SK-N-SH treated with all-trans-retinoic acid at 6 μM for 48 hours (cell line): ENCODE results near the gene RNF212B.

ENCODE experiments used
- ATAC-seq: fragments of 200-7000 bp; cut with Tn5 transposase; 3 replicates; pipeline ENCODE4 v1.9.1; 2020; ENCODE audit warnings: mild to moderate bottlenecking, moderate library complexity
- ARNTL ChIP-seq: fragments of 450-650 bp; formaldehyde crosslinking; IDR thresholded peaks from 2 replicates; pipeline ENCODE4 v1.5.0; 2020; ENCODE audit warnings: low read depth, mild to moderate bottlenecking, moderate library complexity, borderline replicate concordance
- BACH2 ChIP-seq: fragments of 250-450 bp; sonication (Bioruptor Pico); IDR thresholded peaks from 2 replicates; pipeline ENCODE4 v1.9.0; 2021; ENCODE audit warnings: mild to moderate bottlenecking, borderline replicate concordance
- CREB5 ChIP-seq: fragments of 250-450 bp; sonication (Bioruptor Pico); IDR thresholded peaks from 2 replicates; pipeline ENCODE4 v1.5.1; 2020; ENCODE audit warnings: low read depth, mild to moderate bottlenecking, moderate library complexity
- CSDC2 ChIP-seq: fragments of 250-450 bp; sonication (Bioruptor Pico); IDR thresholded peaks from 2 replicates; pipeline ENCODE4 v1.5.0; 2020; ENCODE audit warnings: mild to moderate bottlenecking, moderate library complexity
- CSRNP3 ChIP-seq: fragments of 250-450 bp; sonication (Bioruptor Pico); IDR thresholded peaks from 2 replicates; pipeline ENCODE4 v1.5.1; 2021; ENCODE audit warnings: mild to moderate bottlenecking, moderate library complexity
- ESRRG ChIP-seq: fragments of 250-450 bp; sonication (Bioruptor Pico); IDR thresholded peaks from 2 replicates; pipeline ENCODE4 v1.6.1; 2021; ENCODE audit warnings: mild to moderate bottlenecking
- GLIS3 ChIP-seq: fragments of 250-450 bp; sonication (Bioruptor Pico); IDR thresholded peaks from 2 replicates; pipeline ENCODE4 v1.5.0; 2020; ENCODE audit warnings: mild to moderate bottlenecking, moderate library complexity
- ISL1 ChIP-seq: fragments of 250-450 bp; sonication (Bioruptor Pico); IDR thresholded peaks from 2 replicates; pipeline ENCODE4 v2.1.2; 2022; ENCODE audit warnings: mild to moderate bottlenecking, moderate library complexity
- OSR1 ChIP-seq: fragments of 250-450 bp; sonication (Bioruptor Pico); IDR thresholded peaks from 2 replicates; pipeline ENCODE4 v1.8.0; 2022; ENCODE audit warnings: moderate library complexity, mild to moderate bottlenecking, inconsistent platforms
- PATZ1 ChIP-seq: fragments of 250-450 bp; sonication (Bioruptor Pico); IDR thresholded peaks from 2 replicates; pipeline ENCODE4 v1.8.0; 2020; ENCODE audit warnings: mild to moderate bottlenecking, moderate library complexity, borderline replicate concordance
- POU6F1 ChIP-seq: fragments of 250-450 bp; sonication (Bioruptor Pico); IDR thresholded peaks from 2 replicates; pipeline ENCODE4 v1.8.0; 2021; ENCODE audit warnings: low read depth, mild to moderate bottlenecking, moderate library complexity, borderline replicate concordance
- PPARA ChIP-seq: fragments of 250-450 bp; sonication (Bioruptor Pico); IDR thresholded peaks from 2 replicates; pipeline ENCODE4 v1.5.0; 2020; ENCODE audit warnings: mild to moderate bottlenecking, borderline replicate concordance
- SNAI2 ChIP-seq: fragments of 250-450 bp; sonication (Bioruptor Pico); IDR thresholded peaks from 2 replicates; pipeline ENCODE4 v1.5.0; 2020; ENCODE audit warnings: mild to moderate bottlenecking, moderate library complexity
- TCF4 ChIP-seq: fragments of 250-450 bp; sonication (Bioruptor Pico); IDR thresholded peaks from 2 replicates; pipeline ENCODE4 v1.8.0; 2021; ENCODE audit warnings: mild to moderate bottlenecking, moderate library complexity, borderline replicate concordance
- TSHZ2 ChIP-seq: fragments of 250-450 bp; sonication (Bioruptor Pico); IDR thresholded peaks from 2 replicates; pipeline ENCODE4 v1.5.0; 2020; ENCODE audit warnings: mild to moderate bottlenecking, moderate library complexity
- ZFP30 ChIP-seq: fragments of 450-650 bp; formaldehyde crosslinking; IDR thresholded peaks from 2 replicates; pipeline ENCODE4 v1.5.0; 2022; ENCODE audit warnings: mild to moderate bottlenecking, moderate library complexity
- ZNF565 ChIP-seq: fragments of 450-650 bp; formaldehyde crosslinking; conservative IDR thresholded peaks from 2 replicates; pipeline ENCODE4 v1.5.0; 2020; ENCODE audit warnings: low read depth, mild to moderate bottlenecking, moderate library complexity
- ZNF8 ChIP-seq: fragments of 450-650 bp; formaldehyde crosslinking; IDR thresholded peaks from 2 replicates; pipeline ENCODE4 v1.5.0; 2020; ENCODE audit warnings: mild to moderate bottlenecking, moderate library complexity

RNF212B gene

GRCh38 chr14:23237772-23238594 is at the start of gene RNF212B:
RNF212B (plus strand) TSS chr14:23237936; CDS start chr14:23240346, 2,410 bp downstream.
- TF ChIP-seq ESRRG (CRISPR knock-in tag) (no peak), ISL1 (CRISPR knock-in tag) (no peak), CSRNP3 (CRISPR knock-in tag) (no peak), ARNTL (no peak)
- peak; percentile 93 for ATAC-seq

- no peak for ATAC-seq
- TF ChIP-seq PPARA (CRISPR knock-in tag) (no peak), CSRNP3 (CRISPR knock-in tag) (no peak), BACH2 (CRISPR knock-in tag) (no peak), TCF4 (CRISPR knock-in tag) (no peak), GLIS3 (CRISPR knock-in tag) (no peak), ZFP30 (no peak), TSHZ2 (CRISPR knock-in tag) (no peak), ISL1 (CRISPR knock-in tag) (no peak), OSR1 (no peak), CREB5 (CRISPR knock-in tag) (no peak), ARNTL (no peak), POU6F1 (no peak), SNAI2 (CRISPR knock-in tag) (no peak), ZNF8 (CRISPR knock-in tag) (no peak)
These were observed 44.3 kb upstream of the RNF212B start for GRCh38 chr14:23193432-23193831.

GRCh38 chr14:23195552-23196101 is 42.1 kb upstream of the RNF212B start:
- ATAC-seq, result no peak
- no peak for TF ChIP-seq GLIS3 (CRISPR knock-in tag)
- no peak for TF ChIP-seq PATZ1 (CRISPR knock-in tag)
- TF ChIP-seq POU6F1, result no peak
- no peak for TF ChIP-seq TSHZ2 (CRISPR knock-in tag)
- TF ChIP-seq TCF4 (CRISPR knock-in tag), result no peak
- no peak for TF ChIP-seq CSRNP3 (CRISPR knock-in tag)
- TF ChIP-seq OSR1, result no peak
- TF ChIP-seq CSDC2 (CRISPR knock-in tag), result no peak
- TF ChIP-seq ZNF565 (CRISPR knock-in tag), result no peak
